Esophagus mucosa (tissue), 1 donor: ENCODE data around the gene SMAD4. TPM values are rescaled to one million over a fixed set of nuclear protein-coding genes. Genes with fewer than 3 reads are reported as not detected.
A peak's percentile ranks its signal among the peaks of the same experiment; 100 is the strongest.

Experiments used
- ATAC-seq: fragments of 200-7000 bp; cut with Tn5 transposase; one replicate; pipeline ENCODE4 v1.9.1; 2020
- total RNA-seq: library from RNA; stranded (reverse); gene quantifications from one replicate; pipeline ENCODE4 v1.2.4, GENCODE V29; 2023
- donor health status: DM: yes; HTN: yes; CAD: no.

Gene SMAD4
- total RNA-seq, 1 donor from 2014 or later = 38.9 TPM

- no peak for ATAC-seq
These were observed 8.6 kb upstream of the SMAD4 start for GRCh38 chr18:51021226-51021965.

- no peak for ATAC-seq
These were observed 4.5 kb upstream of the SMAD4 start for GRCh38 chr18:51025512-51025911.

GRCh38 chr18:51028201-51028805 lies 1.7 kb upstream of the SMAD4 start:
- ATAC-seq = peak; percentile 17

GRCh38 chr18:51029378-51029693 lies 677 bp upstream of the SMAD4 start:
- peak; percentile 43 for ATAC-seq

DNA sequence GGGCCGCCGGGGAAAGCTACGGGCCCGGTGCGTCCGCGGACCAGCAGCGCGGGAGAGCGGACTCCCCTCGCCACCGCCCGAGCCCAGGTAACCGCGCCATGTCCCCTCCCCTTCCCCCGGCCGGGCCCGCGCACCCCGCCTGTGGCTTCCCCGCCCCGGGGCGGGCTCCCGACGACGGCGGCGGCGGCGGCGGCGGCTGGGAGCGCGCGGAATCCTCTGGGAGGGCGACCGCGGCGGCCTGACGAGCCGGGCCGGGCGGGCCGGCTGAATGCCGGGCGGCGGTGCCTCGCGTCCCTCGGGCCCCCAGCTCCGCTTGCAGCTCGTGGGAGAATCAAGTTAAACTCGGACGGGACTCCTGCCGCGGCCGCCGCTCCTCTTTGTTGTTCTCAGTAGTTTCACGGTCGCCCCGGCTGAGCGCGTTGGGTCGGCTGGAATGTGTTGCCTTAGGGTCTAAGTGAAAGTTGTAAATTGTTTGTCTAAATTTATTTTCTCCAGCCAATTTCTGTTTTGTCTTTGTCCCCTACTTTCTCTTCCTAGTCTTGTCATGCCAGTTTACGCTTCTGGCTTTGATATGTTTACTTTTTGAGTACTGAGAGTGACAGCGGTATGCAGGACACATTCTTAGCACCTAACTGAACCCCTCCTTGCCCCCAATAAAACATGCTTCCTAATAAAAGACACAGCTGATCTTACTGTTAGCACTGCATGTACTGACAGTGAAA lies 685 bp downstream of the SMAD4 start:
- peak; percentile 77 for ATAC-seq

DNA sequence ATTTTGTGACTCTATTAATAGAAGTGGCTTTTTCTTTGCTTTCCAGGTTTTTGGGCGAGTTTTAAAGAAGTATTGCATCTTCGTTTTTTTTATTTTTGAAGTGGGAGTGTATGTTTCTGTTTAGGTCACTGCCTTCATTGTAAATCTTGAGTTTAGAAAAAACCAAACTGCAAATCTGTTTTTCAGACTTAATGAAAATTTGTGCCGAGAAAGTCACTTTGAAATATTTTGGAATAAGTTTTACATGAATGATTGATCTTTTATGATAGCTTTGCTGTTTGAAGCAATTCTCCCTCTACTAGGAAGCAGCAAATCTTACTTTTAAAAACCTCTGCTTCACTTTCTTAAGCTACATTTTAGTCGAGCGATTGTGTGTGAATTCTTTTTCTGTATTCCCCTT lies 2.2 kb downstream of the SMAD4 start:
- ATAC-seq = no peak

GRCh38 chr18:51037230-51037629 lies 7.2 kb downstream of the SMAD4 start:
- ATAC-seq = no peak

DNA sequence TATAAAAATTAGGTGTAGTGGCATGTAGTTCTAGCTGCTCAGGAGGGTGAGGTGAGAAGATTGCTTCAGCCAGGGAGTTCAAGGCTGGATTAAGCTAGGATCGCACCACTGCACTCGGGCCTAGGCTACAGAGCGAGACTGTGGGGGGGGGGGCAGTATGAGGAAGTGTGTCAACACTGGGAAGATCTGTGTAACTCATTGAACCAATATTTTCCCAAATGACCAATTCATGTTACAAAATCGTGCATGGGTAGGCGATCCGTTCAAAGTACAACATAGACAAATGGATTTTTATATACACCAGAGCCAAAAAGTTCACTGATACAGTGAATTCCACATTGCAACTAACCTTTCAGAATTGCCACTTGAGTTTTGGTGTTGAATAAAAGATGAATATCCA lies 8.1 kb downstream of the SMAD4 start:
- no peak for ATAC-seq

DNA sequence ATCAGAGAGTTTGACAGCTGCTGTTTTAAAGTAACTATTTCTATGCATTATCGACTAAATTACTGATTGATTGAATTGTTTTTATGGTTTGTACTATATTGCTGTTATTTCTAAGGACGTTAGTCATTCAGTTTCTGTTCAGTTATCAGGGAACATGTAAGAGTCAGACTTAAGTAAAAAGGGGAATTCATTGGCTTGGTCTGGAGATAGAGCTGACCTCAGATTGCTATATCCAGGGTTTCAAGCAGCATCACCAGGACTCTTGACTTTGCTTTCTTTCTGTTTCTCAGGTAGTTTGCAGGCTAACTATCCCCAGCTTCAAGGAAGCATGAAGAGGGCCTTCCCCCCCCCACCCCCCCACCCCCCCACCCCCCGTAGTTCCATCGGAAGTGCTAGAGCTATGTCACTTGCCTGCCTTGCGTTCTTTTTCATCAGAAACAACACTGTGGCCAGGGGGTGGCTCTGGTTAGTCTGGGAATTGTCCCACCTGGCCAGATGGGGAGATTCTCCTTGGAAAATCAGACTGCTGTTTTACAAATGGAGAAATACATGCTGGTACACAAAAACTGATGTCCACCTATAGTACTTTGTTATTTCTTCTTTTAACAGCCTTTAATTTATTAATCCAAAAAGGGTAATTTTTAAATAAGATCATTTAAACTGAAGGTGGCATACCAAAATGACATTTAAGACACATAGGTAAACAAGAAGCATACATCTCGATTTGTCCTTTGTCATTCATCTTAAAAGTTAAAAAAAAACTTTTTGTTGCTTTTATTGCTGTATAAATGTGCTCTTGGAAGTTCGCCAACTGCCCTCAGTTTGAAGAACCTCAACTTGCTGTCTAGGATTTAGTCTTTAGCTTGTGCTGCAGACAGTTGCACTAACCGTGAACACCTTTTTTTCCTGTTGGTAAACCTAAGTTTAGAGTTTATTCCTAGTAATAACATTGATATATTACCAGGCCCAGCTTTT lies 9.4 kb downstream of the SMAD4 start:
- ATAC-seq = no peak

- ATAC-seq = no peak
These were observed 11.8 kb downstream of the SMAD4 start for GRCh38 chr18:51041677-51042352.

GRCh38 chr18:51044928-51045585 lies 15.0 kb downstream of the SMAD4 start:
- no peak for ATAC-seq

DNA sequence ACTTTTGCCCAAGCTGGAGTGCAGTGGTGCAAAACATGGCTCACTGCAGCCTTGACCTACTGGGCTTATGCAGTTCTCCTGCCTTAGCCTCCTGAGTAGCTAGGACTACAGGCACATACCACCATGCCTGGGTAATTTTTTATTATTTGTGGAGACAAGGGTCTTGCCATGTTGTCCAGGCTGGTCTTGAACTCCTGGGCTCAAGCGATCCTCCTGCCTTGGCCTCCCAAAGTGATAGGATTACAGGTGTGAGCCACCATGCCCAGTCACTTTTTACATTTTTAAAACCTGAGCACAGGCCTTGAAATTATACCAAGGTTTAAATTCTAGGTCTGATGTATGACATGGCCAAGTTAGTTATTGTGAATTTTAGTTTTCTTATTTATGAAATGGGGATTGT lies 18.2 kb downstream of the SMAD4 start:
- no peak for ATAC-seq

GRCh38 chr18:51049137-51049536 lies 19.1 kb downstream of the SMAD4 start:
- ATAC-seq = no peak

DNA sequence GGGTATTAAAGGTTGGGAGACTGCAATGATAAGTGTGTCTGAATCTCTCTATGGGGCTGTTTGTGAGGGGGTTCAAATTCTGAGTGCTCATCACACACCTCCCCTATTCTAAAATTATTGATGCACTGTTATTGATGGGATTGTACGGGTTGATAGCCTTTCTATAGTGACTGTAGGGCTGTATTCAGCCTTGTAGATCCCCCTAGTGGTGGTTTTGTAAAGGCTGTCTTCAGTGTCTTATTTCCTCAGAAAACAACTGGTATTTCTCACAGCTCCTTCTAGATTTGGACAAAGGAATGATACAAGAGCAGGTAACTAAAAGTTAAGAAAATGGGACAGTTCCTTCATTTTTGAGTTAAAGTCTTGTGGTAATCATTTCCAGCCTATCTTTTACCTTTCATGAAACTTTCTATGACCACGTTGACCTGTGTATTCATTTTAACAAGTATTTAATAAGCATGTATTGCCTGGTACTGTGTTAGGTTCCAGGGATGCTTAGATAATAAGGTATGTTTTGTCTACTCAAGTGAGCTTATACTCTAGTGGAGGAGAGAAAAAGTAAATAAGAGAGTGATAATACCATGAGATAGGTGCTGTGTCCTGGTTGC lies 21.2 kb downstream of the SMAD4 start:
- ATAC-seq = peak; percentile 61

- ATAC-seq = no peak
These were observed 23.8 kb downstream of the SMAD4 start for GRCh38 chr18:51053814-51054213.

DNA sequence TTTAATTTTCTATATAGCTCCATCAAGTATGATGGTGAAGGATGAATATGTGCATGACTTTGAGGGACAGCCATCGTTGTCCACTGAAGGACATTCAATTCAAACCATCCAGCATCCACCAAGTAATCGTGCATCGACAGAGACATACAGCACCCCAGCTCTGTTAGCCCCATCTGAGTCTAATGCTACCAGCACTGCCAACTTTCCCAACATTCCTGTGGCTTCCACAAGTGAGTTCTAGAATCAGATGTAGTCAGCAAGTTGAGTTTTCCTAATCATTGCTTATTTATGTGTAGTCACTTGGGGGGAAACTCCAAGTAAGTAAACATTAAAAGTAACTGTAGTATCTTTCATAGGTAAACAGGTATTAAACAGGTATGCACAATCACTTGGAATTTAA lies 24.8 kb downstream of the SMAD4 start:
- ATAC-seq = no peak

DNA sequence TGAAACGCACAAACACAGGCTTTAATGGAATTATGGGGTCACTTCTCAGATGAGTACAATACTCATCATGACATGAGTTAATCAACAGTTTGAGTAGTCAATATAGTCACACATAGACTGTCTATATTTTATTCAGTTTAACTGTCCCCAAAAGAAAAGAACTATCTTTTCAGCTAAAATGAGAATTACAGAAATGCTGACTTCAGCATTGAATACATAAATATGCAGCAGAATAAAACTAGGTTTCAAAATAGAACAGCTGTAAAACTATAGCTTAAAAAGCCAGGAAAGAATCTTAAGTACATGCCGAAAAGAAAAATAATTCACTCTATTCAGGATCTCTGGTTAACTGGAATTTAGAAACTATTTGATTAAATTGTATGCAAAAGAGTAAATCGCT lies 30.0 kb downstream of the SMAD4 start:
- no peak for ATAC-seq

DNA sequence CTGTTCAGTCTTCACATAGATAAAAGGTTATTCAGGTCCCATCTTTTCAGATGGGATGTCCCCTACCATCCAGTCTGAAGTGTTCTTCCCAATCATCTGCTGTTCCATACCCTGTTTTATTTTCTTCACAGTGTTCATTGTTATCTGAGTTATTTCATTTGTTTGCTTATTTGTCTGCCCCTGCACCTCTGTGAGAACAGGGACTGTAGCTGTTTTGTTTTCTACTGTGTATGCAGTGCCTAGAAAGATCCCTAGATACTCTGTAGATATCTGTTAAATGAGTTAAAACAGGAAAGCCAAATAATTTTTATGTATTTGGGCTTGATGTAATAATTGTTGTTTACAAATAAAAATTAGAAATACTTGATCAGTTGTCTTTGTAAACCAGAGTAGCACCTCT lies 34.2 kb downstream of the SMAD4 start:
- no peak for ATAC-seq

DNA sequence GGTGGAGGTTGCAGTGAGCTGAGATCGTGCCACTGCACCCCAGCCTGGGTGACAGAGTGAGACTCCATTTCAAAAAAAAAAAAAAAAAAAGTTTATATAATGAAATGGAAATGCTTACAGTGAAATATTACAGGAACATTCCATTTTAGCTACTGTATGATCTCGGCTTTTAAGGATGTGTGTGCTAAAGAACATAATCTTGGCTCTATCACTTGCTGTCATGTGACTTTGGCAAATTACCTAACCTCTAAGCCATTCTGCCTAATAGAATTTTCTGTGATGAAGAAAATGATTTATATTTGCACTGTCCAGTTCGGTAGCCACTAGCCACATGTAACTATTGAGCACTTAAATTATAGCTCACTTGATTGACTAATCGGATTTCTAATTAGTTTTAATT lies 36.3 kb downstream of the SMAD4 start:
- no peak for ATAC-seq

DNA sequence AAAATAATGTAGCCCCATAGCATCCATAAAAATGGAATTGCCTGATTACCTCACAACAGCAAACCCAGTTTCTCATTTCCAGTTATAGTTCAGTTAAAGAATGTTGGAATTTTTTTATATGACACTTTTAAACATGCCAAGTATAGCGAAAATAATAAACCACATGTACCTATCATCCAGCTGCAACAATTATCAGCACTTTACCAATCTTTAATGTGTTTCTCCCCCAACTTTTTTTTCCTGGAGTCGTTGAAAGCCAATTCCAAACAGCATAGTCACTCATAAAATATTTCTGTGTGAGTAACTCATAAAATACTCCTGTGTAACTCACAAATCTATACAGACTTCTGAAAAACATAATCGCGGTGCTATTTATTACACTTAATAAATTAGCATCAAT lies 38.1 kb downstream of the SMAD4 start:
- ATAC-seq = no peak

GRCh38 chr18:51069885-51070284 lies 39.9 kb downstream of the SMAD4 start:
- no peak for ATAC-seq
